GM19023 (cell line): Measurements from ENCODE around the gene CAP1.

Experiments used
- ATAC-seq: cut with Tn5 transposase; IDR thresholded peaks from one replicate; pipeline ENCODE4 v1.9.1; 2021; ENCODE audit warnings: mild to moderate bottlenecking, moderate library complexity; ENCODE audit not compliant: unreplicated experiment

CAP1 gene

GRCh38 chr1:40094466-40095110 is 54.1 kb downstream of the CAP1 start:
- ATAC-seq: no peak

- ATAC-seq: no peak
Observed at GRCh38 chr1:40095806-40096205, 55.3 kb downstream of the CAP1 start.

- peak; percentile 20 for ATAC-seq
Observed at GRCh38 chr1:40096646-40096976, 56.1 kb downstream of the CAP1 start.

GRCh38 chr1:40096977-40097782 is 56.7 kb downstream of the CAP1 start, which contains the start of gene PPT1:
Gene PPT1 (minus strand): TSS chr1:40097252. CDS start chr1:40097238, 14 bp downstream.
- ATAC-seq: peak; percentile 71

GRCh38 chr1:40102038-40102437 is 61.5 kb downstream of the CAP1 start:
- ATAC-seq: no peak

- no peak for ATAC-seq
Observed at GRCh38 chr1:40102896-40103295, 62.4 kb downstream of the CAP1 start.

GRCh38 chr1:40105028-40105427 is 64.5 kb downstream of the CAP1 start:
- no peak for ATAC-seq

- no peak for ATAC-seq
Observed at GRCh38 chr1:40107290-40107959, 66.9 kb downstream of the CAP1 start.

GRCh38 chr1:40110389-40110788 is 69.9 kb downstream of the CAP1 start:
- ATAC-seq: no peak

GRCh38 chr1:40114400-40114799 is 73.9 kb downstream of the CAP1 start:
- no peak for ATAC-seq

GRCh38 chr1:40120128-40120527 is 79.6 kb downstream of the CAP1 start:
- no peak for ATAC-seq
